DMS79 treated with DMSO at 0.1 percent for 48 hours (cell line): ENCODE data around the gene VPS13D.
"Not testable (repeated sequence)": the region's sequence is repeated elsewhere in the genome, so short reads cannot be mapped to it uniquely, and the experiment has no call there.

ENCODE experiments used
- DNase-seq: peaks from one replicate; lab custom pipeline; 2025; lab: John Stamatoyannopoulos, UW

VPS13D gene

GRCh38 chr1:12451560-12451900, 221.7 kb downstream of the VPS13D start:
- no peak for DNase-seq

DNA sequence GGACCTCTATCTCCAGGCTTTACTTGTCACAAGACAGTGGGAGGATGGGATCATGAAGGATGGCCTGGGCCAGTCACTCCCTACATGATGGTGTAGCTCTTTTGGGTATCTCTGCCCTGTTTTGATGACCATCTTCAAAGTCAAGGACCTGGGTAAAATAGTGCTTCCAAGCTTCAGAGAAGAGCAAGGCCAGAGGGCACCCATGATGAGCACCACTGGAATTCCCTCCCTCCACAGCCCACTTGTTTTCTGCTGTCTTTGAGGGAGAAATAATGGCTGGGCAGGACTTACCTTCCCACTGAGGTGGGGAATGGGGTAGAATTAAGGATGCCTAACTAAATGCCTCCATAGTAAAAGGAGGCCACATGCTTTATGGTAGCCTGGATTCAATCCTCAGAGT, 222.4 kb downstream of the VPS13D start:
- no peak for DNase-seq

DNA sequence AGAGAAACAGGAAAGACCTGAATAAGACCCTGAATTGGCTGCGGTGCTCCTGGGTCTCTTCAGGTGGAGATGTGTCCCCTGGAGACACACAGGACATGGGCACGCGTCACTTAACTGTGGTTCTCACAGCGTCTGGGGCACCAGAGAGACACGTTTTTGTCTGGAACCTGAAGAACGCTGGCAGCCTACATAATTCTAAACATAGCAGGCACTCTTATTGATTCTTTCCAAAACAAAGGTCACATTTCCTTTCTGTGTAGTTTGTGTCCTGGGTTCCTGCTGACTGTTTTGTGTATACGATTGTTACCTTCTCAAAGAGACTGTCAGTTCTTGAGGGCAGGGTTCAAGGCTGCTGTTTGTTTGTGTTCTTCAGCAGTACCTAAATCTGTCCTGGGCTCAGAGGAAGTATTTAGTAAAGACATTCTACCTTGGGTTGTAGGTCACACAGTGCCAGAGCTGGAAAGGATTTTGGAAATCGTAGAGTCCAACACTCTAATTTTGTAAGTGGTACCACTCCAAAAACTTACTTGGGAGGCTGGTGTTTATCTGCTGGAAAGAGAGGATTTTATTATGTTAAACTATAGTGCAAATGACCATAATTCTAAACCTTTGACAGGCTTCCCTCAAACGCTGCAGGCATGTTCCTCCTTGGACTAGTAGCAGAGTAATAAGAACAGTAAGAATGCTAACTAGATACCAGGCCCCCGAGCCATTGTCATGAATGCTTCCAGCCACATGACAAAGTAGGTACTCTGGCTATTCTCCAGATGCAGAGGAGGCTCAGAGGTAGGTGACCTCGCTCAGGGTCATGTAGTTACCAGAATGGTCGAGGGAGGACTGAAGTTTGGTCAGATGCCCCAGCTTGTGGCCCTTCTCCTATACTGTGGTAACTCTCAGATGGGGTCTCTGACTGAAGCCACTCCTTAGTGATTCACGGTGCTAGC, 223.8 kb downstream of the VPS13D start:
- DNase-seq = no peak

GRCh38 chr1:12454406-12455391, 224.9 kb downstream of the VPS13D start:
- peak; percentile 90 for DNase-seq

DNA sequence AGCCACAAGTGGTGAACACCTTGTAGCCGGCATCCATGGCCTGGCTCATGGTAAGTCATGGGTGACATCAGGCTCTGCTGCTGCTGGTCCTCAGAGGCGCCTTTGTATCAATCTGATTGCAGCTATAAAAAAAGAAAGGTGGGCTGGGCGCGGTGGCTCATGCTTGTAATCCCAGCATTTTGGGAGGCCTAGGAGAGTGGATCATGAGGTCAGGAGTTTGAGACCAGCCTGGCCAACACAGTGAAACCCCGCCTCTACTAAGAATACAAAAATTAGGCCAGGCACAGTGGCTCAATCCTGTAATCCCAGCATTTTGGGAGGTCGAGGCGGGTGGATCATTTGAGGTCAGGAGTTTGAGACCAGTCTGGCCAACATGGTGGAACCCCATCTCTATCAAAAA, 226.3 kb downstream of the VPS13D start:
- DNase-seq = not testable (repeated sequence)

GRCh38 chr1:12456979-12457378, 227.1 kb downstream of the VPS13D start:
- no peak for DNase-seq

GRCh38 chr1:12457771-12458170, 227.9 kb downstream of the VPS13D start:
- no peak for DNase-seq

GRCh38 chr1:12458571-12458970, 228.7 kb downstream of the VPS13D start:
- DNase-seq = no peak

DNA sequence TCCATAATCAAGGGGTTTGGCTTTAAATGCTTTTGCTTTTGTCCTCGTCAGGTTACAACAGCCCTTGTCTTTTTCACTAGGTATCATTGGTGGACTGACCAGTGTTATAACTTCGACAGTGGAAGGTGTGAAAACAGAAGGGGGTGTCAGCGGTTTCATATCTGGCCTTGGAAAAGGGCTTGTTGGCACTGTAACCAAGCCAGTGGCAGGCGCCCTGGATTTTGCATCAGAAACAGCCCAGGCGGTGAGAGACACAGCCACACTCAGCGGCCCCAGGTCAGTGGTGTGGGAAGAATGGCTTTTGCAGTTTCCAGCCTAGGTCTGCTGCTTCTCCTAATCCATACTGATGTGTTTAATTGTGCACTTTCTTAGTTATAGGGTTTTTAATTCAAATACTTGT, 230.3 kb downstream of the VPS13D start:
- no peak for DNase-seq

DNA sequence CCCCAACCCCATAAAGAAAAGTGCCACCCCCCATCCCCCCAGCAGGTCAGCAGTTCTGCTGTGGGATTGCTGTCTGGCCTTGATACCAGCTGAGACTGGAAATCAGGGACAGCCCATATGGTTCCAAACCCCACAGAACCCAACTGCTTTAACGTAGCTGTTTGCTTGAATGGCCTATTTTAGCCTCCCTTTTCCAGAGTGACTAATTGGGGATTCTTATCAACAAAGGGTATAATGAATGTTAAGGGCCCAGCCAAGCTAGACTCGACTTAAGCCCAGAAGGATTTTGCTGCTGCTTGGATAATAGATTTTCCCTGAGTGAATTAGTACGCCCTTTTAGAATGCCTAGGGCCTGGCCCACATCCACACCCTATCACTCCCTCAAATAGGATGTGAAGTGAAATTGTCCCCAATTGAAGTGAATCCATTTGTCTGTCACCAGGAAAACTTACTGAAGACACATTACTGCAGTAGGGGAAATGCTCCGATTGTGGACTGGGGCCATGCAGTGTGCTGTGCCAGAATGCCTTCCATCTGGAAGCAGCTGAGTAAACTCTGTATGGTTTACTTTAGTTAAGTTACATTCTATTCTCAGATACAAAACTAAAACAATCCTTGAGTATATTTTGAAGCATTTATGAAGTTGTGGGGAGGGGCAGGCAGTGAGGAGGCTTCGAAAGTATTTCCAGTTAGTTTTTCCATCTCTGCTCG, 231.2 kb downstream of the VPS13D start:
- DNase-seq = no peak

GRCh38 chr1:12461754-12462153, 231.9 kb downstream of the VPS13D start:
- no peak for DNase-seq

GRCh38 chr1:12462586-12462985, 232.8 kb downstream of the VPS13D start:
- DNase-seq = no peak

GRCh38 chr1:12464045-12464461, 234.2 kb downstream of the VPS13D start:
- DNase-seq = no peak

DNA sequence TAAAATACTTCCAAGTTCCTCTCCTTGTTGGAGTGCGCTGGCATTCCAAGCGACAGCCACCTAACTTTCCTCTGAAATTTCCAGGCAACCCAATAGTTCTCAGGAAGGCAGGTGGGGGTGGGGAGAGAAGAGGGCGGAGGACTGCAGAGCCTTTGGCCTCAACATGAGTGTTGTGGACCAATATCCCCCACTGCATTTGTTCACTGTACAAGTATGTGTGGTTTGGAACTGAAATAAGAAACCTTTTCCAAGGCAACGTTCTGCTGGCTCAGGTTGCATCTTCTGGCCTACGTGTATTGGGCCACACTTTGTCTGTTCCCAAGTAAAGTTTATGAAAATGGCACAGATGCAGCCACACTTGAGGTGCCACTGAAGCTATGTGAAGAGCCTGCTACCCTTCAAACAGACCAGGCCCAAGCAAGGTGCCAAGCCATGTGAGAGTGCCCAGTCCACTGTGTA, 234.8 kb downstream of the VPS13D start:
- no peak for DNase-seq

DNA sequence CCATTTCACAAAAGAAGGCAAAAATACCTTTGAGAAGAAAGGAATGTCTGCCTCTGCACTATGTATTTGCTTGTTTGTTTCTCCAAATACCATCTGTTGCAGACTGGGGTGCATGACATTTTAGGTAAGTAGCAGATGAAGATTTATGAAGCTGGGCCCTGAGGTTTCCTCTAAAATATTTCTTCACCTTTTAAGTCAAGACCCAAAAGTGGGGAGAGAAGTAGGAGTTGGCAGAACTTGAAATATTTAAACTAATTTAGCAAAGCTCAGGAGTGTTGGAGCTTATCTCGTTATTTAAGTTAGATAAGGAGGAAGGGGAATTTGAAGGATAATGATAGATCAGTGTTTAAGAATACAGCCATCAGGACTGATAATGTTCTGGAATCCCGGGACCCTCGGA, 235.3 kb downstream of the VPS13D start:
- DNase-seq = no peak

GRCh38 chr1:12466816-12467215, 237.0 kb downstream of the VPS13D start:
- no peak for DNase-seq

DNA sequence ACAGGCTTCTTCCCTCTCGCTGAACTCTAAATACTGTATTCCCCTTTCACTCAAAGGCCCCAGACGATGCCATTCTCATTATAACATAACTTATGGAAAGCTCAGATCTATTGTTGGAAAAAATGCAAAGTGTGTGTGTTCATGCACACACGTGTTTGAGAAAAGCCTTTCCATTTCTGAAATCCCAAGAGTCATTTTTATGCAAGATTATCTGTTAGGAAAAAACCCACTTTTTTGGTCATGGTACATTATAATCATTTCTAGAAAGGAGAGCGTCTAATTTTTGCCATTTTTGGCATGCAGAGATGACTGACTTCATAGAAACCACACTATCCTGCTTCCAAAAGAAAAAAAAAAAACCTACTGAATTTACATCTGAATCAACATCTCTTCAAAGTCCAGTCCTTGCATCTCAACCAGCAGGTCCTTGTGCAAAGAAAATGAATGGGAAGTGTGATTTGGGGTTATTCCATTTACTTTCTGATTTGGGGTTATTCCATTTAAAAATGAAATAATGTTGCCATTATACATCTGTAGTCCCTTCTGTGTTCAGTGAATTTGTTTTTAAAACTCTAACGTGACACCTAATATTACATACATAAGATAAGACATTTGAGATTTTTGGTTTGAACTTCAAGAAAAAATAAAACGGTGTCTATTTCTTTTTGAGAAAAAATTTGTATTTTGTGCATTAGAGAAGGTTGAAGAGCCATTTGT, 237.9 kb downstream of the VPS13D start:
- no peak for DNase-seq

GRCh38 chr1:12468323-12468722, 238.5 kb downstream of the VPS13D start:
- DNase-seq = no peak

DNA sequence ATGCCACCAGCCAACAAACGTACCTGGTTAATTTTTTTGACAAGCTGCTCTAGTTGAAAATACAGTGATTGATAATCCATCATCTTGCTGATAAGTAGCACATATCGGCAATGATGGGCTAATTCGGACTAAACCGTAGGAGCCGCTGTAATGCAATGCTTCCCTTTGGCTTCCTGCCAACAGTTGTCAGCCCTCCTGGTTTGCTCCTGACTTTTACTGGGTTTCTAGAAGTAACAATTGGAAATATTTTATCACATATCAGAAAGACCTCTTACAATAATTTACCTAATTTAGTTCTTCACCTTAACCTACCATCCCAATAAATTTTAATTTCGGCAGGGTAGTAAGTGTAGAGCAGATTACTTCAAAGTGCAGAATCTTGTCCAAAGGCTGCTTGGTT, 239.7 kb downstream of the VPS13D start:
- no peak for DNase-seq

DNA sequence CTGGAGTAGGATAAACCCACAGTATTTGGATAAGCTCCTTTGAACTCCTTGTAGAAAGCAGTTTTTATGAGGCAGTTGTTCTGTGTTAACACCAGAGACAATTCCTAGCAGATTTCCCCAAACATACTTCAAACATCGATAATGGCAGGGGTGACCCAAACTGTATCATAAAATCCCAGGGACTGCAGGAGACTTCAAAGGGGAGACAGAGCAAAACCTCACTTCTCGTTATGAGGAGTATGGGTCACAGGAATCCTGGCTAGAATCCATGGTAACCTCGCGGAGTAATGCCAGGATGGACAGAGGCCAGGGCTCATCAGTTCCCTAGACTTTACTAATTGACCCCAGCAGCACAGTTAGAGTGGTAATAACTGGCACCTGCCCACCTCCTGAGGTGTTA, 240.2 kb downstream of the VPS13D start:
- DNase-seq = no peak

DNA sequence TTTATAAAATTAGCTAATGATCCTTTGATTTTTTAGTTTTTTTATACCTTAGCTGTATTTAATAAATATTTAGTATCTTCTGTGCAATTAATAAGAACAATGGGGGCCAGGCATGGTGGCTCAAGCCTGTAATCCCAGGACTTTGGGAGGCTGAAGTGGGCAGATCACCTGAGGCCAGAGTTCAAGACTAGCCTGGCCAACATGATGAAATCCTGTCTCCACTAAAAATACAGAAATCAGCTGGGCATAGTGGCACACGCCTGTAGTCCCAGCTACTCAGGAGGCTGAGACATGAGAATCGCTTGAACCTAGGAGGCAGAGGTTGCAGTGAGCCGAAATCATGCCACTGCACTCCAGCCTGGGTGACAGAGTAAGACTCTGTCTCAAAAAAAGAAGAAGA, 241.1 kb downstream of the VPS13D start:
- not testable (repeated sequence) for DNase-seq
